Activated T-helper 1 cell treated with Interleukin-2 at 50 U/mL for 16 hours (primary cell): Measurements from ENCODE around the gene PDE9A.

Source experiments
- DNase-seq: peaks from one replicate; pipeline ENCODE4 v3.0.0-alpha.2; 2020; ENCODE audit warnings: low read depth

Gene PDE9A

GRCh38 chr21:42757826-42758655 lies 104.6 kb downstream of the PDE9A start:
- no peak for DNase-seq

GRCh38 chr21:42758721-42759593 lies 105.5 kb downstream of the PDE9A start:
- no peak for DNase-seq

- DNase-seq, result no peak
Observed at GRCh38 chr21:42759594-42759927, 106.1 kb downstream of the PDE9A start.

GRCh38 chr21:42760361-42760950 lies 107.0 kb downstream of the PDE9A start:
- DNase-seq, result no peak

- DNase-seq, result no peak
Observed at GRCh38 chr21:42760951-42761751, 107.7 kb downstream of the PDE9A start.

- no peak for DNase-seq
Observed at GRCh38 chr21:42761776-42762335, 108.4 kb downstream of the PDE9A start.

GRCh38 chr21:42763581-42764442 lies 110.4 kb downstream of the PDE9A start:
- DNase-seq, result no peak

GRCh38 chr21:42764443-42764760 lies 111.0 kb downstream of the PDE9A start:
- no peak for DNase-seq

GRCh38 chr21:42764883-42765282 lies 111.5 kb downstream of the PDE9A start:
- DNase-seq, result no peak

GRCh38 chr21:42765656-42766055 lies 112.2 kb downstream of the PDE9A start:
- no peak for DNase-seq

GRCh38 chr21:42766739-42767560 lies 113.5 kb downstream of the PDE9A start:
- DNase-seq, result no peak

GRCh38 chr21:42767561-42767835 lies 114.1 kb downstream of the PDE9A start:
- DNase-seq, result no peak

GRCh38 chr21:42768324-42769121 lies 115.1 kb downstream of the PDE9A start:
- no peak for DNase-seq

- no peak for DNase-seq
Observed at GRCh38 chr21:42769183-42769819, 115.9 kb downstream of the PDE9A start.

GRCh38 chr21:42769820-42770716 lies 116.6 kb downstream of the PDE9A start:
- DNase-seq, result no peak

- DNase-seq, result no peak
Observed at GRCh38 chr21:42770717-42771502, 117.5 kb downstream of the PDE9A start.

- DNase-seq, result no peak
Observed at GRCh38 chr21:42771503-42771805, 118.0 kb downstream of the PDE9A start.
